ENCODE measurements around the gene ADAMTS7.

DNA sequence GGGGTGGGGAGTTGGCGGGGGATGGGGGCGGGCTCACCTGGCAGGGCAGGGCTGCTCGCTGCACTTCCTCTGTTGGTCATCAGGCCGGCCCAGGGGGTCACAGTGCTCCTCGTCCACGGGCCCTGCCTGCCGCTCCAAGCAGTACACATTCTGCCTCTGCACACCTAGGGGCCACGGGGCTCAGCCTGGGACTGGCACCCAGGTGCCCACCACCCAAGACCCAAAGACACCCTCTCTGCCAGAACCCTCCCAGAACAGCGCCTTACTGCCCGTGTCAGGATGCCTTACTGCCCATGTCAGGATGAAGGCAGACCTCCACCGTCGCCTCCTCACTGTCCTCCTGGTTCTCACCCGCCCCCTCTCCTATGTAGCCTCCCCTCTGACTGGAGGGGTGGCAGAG is 43.2 kb downstream of the ADAMTS7 start:
- no peak for TF ChIP-seq POLR2A (IDR thresholded peaks at IDR 0.05)
- TF ChIP-seq, protein P1, sequence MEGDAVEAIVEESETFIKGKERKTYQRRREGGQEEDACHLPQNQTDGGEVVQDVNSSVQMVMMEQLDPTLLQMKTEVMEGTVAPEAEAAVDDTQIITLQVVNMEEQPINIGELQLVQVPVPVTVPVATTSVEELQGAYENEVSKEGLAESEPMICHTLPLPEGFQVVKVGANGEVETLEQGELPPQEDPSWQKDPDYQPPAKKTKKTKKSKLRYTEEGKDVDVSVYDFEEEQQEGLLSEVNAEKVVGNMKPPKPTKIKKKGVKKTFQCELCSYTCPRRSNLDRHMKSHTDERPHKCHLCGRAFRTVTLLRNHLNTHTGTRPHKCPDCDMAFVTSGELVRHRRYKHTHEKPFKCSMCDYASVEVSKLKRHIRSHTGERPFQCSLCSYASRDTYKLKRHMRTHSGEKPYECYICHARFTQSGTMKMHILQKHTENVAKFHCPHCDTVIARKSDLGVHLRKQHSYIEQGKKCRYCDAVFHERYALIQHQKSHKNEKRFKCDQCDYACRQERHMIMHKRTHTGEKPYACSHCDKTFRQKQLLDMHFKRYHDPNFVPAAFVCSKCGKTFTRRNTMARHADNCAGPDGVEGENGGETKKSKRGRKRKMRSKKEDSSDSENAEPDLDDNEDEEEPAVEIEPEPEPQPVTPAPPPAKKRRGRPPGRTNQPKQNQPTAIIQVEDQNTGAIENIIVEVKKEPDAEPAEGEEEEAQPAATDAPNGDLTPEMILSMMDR (IDR thresholded peaks at IDR 0.05) = no peak
